Neutrophil (primary cell): ENCODE data around the gene GNL3.
A peak's percentile ranks its signal among the peaks of the same experiment; 100 is the strongest.

Experiments
- H3K27ac ChIP-seq: fragments of 200-600 bp; sonication (generic); 2 replicates; pipeline ENCODE4 v1.5.1; 2016; ENCODE audit warnings: mild to moderate bottlenecking, moderate library complexity
- H3K27me3 ChIP-seq: fragments of 200-600 bp; sonication (generic); 2 replicates; pipeline ENCODE4 v1.6.0; 2016; ENCODE audit warnings: mild to moderate bottlenecking
- H3K36me3 ChIP-seq: fragments of 200-600 bp; sonication (generic); 2 replicates; pipeline ENCODE4 v1.5.1; 2017
- H3K4me1 ChIP-seq, 2 experiments: fragments of 200-600 bp in 1 of 2; sonication (generic) in 1 of 2; 1 replicate in 1 of 2; 2 replicates in 1 of 2; pipeline versions ENCODE4 v1.5.1 to v1.6.1; 2013 to 2016; ENCODE audit warnings: low read depth in 1 of 2, low read length in 1 of 2, mild to moderate bottlenecking in 1 of 2, moderate library complexity in 1 of 2; ENCODE audit not compliant: control insufficient read depth in 1 of 2, insufficient read depth in 1 of 2
- H3K4me3 ChIP-seq, 2 experiments: fragments of 200-600 bp in 1 of 2; sonication (generic) in 1 of 2; 1 replicate in 1 of 2; 2 replicates in 1 of 2; pipeline ENCODE4 v1.5.1; 2013 to 2016; ENCODE audit warnings: low read depth in 1 of 2, low read length in 1 of 2, mild to moderate bottlenecking in 1 of 2, moderate library complexity in 1 of 2
- H3K9me3 ChIP-seq: fragments of 200-600 bp; sonication (generic); 2 replicates; pipeline ENCODE4 v1.5.1; 2016
- TF ChIP-seq, protein P1 (sequence below): fragments of 200-600 bp; sonication (generic); IDR thresholded peaks from 2 replicates; pipeline ENCODE4 v1.5.1; 2016; ENCODE audit warnings: antibody characterized with exemption

Gene GNL3, protein sequence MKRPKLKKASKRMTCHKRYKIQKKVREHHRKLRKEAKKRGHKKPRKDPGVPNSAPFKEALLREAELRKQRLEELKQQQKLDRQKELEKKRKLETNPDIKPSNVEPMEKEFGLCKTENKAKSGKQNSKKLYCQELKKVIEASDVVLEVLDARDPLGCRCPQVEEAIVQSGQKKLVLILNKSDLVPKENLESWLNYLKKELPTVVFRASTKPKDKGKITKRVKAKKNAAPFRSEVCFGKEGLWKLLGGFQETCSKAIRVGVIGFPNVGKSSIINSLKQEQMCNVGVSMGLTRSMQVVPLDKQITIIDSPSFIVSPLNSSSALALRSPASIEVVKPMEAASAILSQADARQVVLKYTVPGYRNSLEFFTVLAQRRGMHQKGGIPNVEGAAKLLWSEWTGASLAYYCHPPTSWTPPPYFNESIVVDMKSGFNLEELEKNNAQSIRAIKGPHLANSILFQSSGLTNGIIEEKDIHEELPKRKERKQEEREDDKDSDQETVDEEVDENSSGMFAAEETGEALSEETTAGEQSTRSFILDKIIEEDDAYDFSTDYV

DNA sequence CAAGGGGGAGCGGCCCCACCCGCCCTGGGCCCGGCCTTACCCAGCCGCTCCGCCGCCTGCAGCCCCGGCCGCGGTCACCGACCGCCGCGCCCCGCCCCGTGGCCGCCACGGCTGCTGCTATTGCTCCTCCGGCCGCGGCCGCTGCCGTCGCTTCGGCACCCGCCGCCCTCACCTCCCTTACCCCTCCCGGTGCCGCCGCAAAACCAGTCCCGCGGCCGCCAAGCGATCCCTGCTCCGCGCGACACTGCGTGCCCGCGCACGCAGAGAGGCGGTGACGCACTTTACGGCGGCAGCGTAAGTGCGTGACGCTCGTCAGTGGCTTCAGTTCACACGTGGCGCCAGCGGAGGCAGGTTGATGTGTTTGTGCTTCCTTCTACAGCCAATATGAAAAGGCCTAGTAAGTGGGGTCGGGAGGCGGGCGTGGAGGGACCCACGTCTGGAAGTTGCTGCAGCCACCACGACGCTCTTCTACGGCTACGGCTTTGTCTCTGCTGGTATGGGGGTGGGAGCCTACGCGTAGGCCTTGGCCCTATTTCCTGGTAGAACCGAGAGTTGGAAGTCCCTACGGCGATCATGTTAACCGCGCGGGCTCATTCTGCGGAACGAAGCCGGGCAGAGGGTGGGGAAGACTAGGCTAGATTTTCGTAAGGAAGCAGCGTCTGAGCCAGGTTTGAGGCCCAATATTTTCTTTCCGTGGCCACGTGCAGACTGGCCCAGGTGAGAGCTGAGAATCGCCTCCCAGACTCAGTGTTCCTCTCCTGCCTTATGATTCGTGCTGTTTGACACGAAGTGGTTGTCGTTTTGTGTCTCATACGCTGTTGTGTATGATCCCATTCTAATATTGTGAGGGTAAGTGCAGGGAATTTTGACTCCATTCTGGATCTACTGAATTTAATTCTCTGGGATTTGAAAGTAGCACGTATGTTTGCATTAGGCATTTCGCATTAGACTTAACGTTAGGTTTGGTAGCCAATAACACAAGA is at the start of gene GNL3, which contains the start of gene PBRM1:
GNL3 (plus strand) TSS at position 324 of the 983 bp plus-strand sequence; CDS start at position 385, 61 bp downstream.
PBRM1 (minus strand) TSS at position 205 of the 983 bp plus-strand sequence.
- H3K4me3 ChIP-seq = peak within 1 kb of the TSS; percentile 69 to 80
- no peaks in the 10 kb centered on the region for H3K27me3 ChIP-seq
- H3K9me3 ChIP-seq = no peaks in the 10 kb centered on the region
- no peaks in the 10 kb centered on the region for H3K36me3 ChIP-seq
- peak within 1 kb of the TSS; percentile 98 for H3K27ac ChIP-seq
- H3K4me1 ChIP-seq = peaks cover 16 to 21% of the 10 kb centered on the region in 2 experiments
- TF ChIP-seq, protein P1, sequence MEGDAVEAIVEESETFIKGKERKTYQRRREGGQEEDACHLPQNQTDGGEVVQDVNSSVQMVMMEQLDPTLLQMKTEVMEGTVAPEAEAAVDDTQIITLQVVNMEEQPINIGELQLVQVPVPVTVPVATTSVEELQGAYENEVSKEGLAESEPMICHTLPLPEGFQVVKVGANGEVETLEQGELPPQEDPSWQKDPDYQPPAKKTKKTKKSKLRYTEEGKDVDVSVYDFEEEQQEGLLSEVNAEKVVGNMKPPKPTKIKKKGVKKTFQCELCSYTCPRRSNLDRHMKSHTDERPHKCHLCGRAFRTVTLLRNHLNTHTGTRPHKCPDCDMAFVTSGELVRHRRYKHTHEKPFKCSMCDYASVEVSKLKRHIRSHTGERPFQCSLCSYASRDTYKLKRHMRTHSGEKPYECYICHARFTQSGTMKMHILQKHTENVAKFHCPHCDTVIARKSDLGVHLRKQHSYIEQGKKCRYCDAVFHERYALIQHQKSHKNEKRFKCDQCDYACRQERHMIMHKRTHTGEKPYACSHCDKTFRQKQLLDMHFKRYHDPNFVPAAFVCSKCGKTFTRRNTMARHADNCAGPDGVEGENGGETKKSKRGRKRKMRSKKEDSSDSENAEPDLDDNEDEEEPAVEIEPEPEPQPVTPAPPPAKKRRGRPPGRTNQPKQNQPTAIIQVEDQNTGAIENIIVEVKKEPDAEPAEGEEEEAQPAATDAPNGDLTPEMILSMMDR = no peak

GRCh38 chr3:52636673-52637072 is 49.2 kb upstream of the GNL3 start:
- Histone ChIP-seq H3K27ac (no peak overlapping the region), H3K9me3 (no peaks in the 10 kb centered on the region), H3K4me1 (no peaks in the 10 kb centered on the region), H3K27me3 (no peaks in the 10 kb centered on the region), H3K4me3 (no peak overlapping the region), H3K36me3 (peaks cover 87% of the 10 kb centered on the region)
- TF ChIP-seq, protein P1 = no peak

GRCh38 chr3:52645549-52645948 is 40.3 kb upstream of the GNL3 start:
- Histone ChIP-seq H3K4me1 (no peaks in the 10 kb centered on the region), H3K27ac (no peak overlapping the region), H3K9me3 (no peaks in the 10 kb centered on the region), H3K4me3 (no peak overlapping the region), H3K36me3 (peaks cover 87% of the 10 kb centered on the region), H3K27me3 (no peaks in the 10 kb centered on the region)
- TF ChIP-seq, protein P1 = no peak

DNA sequence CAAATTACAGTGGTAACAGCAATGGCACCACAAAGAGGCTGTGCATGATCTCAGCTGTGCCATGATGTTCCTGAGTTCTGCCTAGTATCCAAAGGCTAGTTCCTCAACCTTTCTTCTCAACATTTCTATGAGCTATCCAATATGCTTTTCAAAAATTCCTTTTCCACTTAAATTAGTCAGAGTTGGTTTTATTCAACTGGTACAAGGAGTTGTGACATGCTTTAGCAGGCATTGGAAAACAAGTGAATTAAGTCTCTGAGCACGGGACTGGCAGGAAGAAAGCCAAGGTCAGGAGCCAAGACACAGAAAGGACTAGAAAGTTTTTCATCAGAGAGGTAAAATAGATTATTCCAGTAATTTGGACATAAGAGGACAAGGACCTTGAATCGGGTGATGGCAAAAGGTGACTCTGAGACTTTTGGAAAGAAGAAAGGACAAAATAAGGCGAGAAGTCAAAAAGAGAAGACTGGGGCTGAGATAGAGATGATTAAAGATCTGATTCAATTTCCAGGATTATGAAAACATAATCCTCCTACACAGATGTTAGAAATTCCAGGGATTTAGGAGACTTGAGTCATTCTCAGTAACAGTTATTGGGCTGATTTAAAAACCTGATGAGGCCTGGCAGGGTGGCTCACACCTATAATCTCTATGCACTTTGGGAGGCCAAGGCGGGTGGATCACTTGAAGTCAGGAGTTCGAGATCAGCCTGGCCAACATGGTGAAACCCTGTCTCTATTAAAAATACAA is 36.2 kb upstream of the GNL3 start:
- Histone ChIP-seq H3K9me3 (no peaks in the 10 kb centered on the region), H3K27ac (no peak overlapping the region), H3K4me3 (no peak overlapping the region), H3K4me1 (no peaks in the 10 kb centered on the region), H3K27me3 (no peaks in the 10 kb centered on the region), H3K36me3 (peaks cover 86% of the 10 kb centered on the region)
- TF ChIP-seq, protein P1 = no peak

GRCh38 chr3:52650439-52650838 is 35.4 kb upstream of the GNL3 start:
- H3K4me3 ChIP-seq = no peak overlapping the region
- H3K36me3 ChIP-seq = peaks cover 86% of the 10 kb centered on the region
- no peaks in the 10 kb centered on the region for H3K4me1 ChIP-seq
- no peak overlapping the region for H3K27ac ChIP-seq
- TF ChIP-seq, protein P1 = no peak
- H3K9me3 ChIP-seq = no peaks in the 10 kb centered on the region
- no peaks in the 10 kb centered on the region for H3K27me3 ChIP-seq
